Measurements from ENCODE around the gene GRIK3.

GRIK3 gene

DNA sequence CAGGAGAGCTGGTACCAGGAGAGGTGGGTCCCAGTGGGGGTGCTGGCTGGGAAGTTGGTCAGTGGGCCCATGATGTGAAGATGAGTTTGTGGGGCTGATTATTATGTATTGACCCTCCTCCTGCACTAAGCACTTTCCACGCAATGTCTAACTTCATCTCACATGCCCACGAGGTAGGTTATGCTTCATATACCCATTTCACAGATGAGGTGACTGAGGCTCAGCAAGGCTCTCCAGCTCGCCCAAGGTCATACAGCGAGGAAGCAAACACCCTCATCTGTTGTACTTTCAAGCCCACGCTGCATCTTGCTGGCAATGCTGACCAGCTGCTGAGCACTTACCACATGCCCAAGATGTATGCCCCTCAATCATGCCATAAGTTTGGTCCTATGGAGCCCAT lies 175.8 kb downstream of the GRIK3 start:
- TF ChIP-seq ZFX (IDR thresholded peaks at IDR 0.05), result no peak
- TF ChIP-seq, protein P1, sequence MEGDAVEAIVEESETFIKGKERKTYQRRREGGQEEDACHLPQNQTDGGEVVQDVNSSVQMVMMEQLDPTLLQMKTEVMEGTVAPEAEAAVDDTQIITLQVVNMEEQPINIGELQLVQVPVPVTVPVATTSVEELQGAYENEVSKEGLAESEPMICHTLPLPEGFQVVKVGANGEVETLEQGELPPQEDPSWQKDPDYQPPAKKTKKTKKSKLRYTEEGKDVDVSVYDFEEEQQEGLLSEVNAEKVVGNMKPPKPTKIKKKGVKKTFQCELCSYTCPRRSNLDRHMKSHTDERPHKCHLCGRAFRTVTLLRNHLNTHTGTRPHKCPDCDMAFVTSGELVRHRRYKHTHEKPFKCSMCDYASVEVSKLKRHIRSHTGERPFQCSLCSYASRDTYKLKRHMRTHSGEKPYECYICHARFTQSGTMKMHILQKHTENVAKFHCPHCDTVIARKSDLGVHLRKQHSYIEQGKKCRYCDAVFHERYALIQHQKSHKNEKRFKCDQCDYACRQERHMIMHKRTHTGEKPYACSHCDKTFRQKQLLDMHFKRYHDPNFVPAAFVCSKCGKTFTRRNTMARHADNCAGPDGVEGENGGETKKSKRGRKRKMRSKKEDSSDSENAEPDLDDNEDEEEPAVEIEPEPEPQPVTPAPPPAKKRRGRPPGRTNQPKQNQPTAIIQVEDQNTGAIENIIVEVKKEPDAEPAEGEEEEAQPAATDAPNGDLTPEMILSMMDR (conservative IDR thresholded peaks at IDR 0.05), result no peak
- H3K27ac ChIP-seq, result no peak overlapping the region

DNA sequence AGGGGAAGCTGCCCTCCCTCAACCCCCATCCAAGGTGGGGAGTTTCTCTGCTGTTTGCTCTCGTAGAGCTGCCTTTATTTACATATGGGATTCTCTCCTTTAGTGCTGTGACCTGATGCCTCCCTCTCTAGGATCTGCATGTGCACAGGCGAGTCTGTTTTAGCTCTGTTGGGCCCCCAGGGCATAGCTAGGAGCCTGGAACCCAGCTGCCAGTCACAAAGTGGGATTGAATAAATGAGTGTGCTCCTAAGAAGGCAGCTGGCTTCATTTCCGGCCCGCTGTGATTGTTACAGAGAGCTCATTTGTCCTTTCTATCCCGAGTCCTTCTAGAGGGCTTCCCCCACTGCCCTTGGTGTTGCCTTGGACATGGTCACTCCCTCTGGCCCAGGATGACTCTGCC lies 176.6 kb downstream of the GRIK3 start:
- TF ChIP-seq ZFX (IDR thresholded peaks at IDR 0.05), result no peak
- TF ChIP-seq, protein P1 (conservative IDR thresholded peaks at IDR 0.05), result no peak
- no peak overlapping the region for H3K27ac ChIP-seq

DNA sequence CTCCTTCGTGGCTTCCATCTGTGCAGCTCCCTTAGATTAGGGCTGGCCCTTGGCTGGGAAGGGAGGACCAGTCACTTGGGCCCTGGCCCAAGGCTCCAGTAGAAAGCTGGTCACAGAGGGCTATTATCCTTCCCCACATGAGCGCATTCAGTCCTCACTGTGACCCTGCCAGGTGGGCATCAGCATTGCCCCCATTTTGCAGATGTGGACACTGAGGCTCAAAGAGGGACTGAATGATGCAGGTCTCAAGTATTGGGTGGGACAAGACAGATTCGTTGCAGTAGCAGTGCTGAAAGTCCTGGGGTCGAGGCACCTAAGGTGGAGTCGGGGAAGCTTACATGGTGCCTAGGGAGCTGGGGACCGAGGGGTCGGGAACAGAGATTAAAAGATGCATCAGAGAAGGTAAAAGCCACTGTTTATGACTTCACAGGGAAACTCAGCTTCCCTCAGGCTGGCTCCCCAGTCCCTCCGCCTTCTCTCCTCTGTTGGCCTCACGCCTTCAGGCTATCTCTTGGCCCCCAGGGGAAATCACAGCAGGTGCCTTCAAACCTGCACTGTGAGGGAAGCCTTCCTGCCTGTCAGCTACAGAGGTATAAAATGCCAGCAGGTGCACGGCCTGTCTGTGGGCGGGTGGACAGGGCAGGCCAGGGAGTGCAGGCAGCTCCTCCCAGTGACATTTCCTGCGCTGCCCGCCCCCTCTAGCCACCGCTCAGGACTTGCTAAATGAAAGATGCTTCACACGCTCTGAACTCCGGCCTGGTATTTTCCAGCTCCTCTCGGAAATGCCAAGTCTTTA lies 178.4 kb downstream of the GRIK3 start:
- TF ChIP-seq, protein P1 (conservative IDR thresholded peaks at IDR 0.05), result no peak
- TF ChIP-seq ZFX (IDR thresholded peaks at IDR 0.05), result no peak
- no peak overlapping the region for H3K27ac ChIP-seq

DNA sequence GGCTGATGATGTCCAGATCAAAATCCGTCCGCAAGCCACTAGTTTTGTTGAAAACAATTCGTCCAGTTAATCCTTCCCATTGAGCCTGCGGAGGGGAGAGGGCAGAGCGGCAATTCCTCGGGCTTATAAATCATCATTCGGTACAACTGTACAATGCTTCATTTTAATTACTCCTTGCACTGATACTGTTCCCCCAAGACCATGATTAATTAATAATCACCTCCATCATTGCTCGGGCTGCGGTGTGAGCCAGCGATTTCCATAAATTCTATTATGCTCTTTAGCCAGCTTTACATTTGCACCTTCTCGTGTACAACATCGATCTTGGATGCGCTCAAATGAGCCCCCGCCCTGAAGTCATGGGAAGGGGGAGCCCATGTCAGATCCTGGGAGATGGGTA lies 180.7 kb downstream of the GRIK3 start:
- TF ChIP-seq ZFX (IDR thresholded peaks at IDR 0.05), result no peak
- no peak overlapping the region for H3K27ac ChIP-seq

DNA sequence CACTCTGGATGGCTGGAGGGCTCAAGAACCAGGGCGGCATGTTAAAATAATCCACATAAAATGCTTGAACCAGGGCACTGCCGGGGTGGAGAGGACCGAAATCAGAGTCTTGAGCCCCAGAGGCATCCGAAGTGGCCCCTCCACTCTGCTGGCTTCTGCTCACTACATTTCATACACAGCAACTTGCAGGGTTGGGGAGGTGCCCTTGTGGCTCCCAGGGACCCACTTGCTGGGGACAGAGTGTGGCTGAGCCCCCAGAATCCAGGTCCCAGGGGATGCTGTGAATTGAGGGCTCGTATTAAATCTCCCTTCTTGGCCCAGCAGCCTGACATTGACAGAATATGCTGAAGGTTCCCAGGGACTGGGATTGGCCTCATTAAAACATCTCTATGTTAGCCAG lies 181.7 kb downstream of the GRIK3 start:
- no peak for TF ChIP-seq ZFX (IDR thresholded peaks at IDR 0.05)
- TF ChIP-seq, protein P1 (conservative IDR thresholded peaks at IDR 0.05), result no peak
- no peak overlapping the region for H3K27ac ChIP-seq

DNA sequence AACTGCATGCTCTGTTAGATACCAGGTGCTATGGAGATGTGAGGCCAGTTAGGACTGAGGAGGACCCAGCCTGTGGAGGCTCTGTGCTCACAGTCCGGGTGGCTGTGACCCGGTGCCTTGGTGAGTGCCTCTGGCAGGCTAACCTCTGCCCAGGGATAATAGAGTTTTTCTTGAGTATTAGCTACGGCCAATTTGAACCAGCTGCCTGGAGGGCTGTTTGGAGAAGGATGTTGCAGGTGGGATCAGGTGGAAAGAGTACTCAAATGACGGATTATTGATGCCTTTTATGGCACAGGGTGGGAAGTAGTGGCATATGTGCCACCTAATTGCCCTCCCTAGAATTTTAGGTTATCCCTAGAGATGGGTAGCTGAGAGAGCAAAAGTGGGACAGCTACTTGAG lies 182.7 kb downstream of the GRIK3 start:
- H3K27ac ChIP-seq, result no peak overlapping the region

DNA sequence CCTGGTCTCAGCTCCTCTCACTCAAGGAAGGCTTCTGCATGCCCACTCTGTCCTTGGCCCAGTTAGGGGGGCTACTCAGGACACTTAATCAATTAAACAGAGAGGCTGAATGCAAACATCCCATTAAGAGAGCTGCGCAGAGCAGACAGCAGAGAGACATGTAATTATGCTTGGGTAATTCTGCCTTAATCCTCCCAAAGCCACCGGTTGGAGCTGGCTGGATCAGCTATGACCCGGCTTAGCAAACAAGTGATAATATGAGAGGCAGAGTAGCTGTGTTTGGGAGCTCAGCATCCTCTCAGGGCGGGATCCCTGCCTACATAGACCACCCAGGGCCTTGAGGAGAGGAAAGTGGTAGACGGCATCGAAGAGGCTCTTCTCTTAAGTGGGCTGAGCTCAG lies 183.2 kb downstream of the GRIK3 start:
- H3K27ac ChIP-seq, result no peak overlapping the region
- TF ChIP-seq, protein P1 (conservative IDR thresholded peaks at IDR 0.05), result no peak
- no peak for TF ChIP-seq ZFX (IDR thresholded peaks at IDR 0.05)

More for the DNA sequence above, 182.7 kb downstream of the GRIK3 start:
- TF ChIP-seq, protein P1 (conservative IDR thresholded peaks at IDR 0.05), result no peak
- no peak for TF ChIP-seq ZFX (IDR thresholded peaks at IDR 0.05)

DNA sequence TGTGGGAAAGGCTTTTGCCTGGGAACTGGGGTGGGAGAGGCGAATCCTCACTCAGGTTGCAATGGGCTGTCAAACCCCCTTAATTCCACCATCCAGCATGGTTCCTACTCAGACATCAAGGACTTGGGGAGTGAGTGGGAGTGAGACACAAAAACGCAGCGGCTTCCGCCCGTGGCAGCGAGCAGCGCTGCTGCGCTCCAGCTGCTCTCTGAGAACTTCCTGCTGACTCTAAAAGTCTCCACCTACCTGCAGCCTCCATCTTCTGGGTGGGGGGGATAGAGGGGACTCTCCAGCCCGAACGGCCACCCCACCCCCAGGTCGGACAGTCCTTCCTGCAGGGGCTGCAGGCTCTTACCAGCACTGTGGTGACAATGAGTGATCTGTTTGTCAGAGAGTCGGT lies 184.4 kb downstream of the GRIK3 start:
- TF ChIP-seq, protein P1 (conservative IDR thresholded peaks at IDR 0.05), result no peak
- TF ChIP-seq ZFX (IDR thresholded peaks at IDR 0.05), result no peak
- no peak overlapping the region for H3K27ac ChIP-seq
